GM10266 (cell line): Measurements from ENCODE around the gene SMARCE1.
"Not testable (repeated sequence)": the region's sequence is repeated elsewhere in the genome, so short reads cannot be mapped to it uniquely, and the experiment has no call there.

Source experiments
- DNase-seq: peaks from one replicate; pipeline ENCODE4 v3.0.0; 2012; ENCODE audit errors: extremely low spot score
- CTCF ChIP-seq: IDR thresholded peaks from 2 replicates; pipeline ENCODE4 v1.5.1; 2012; ENCODE audit warnings: mild to moderate bottlenecking, low read depth; ENCODE audit not compliant: control insufficient read depth, insufficient read depth; ENCODE audit errors: missing control alignments

SMARCE1 gene

DNA sequence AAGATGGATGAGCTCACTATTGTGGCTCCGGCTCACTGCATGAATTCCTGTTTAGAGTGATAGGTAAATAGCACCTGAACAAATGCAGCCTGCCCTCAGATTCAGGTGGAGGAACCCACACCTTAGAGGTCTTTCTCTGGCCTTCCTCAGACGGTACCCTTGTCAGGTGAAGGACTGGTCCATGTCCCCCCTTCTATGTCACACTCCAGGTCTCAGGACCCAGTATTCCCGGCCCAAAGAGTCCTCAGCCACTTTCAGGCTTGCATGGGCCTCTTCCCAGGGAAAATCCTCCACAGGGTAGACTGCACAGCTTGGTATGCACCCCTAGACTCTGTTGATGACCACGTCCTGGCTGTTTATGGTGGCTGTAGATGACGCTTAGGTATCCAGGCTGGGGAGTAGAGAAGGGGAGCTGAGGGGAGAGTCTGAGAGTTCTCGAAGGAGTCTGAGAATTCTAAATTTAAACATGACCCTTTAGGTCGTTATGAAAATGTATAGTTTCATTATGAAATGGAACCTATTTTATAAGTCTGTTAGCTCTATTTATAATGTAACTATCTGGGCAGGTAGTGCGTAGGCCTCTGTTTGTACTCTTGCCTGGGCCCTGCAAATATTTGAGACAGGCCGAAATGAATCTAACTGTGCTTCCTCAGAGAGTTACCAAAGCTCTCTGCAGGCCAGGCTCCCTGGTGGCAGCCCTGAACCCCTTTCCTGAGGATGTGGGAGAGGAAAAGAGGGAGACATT is 49.9 kb downstream of the SMARCE1 start:
- no peak for DNase-seq
- TF ChIP-seq CTCF = no peak

GRCh38 chr17:40597156-40597555 is 50.5 kb downstream of the SMARCE1 start:
- no peak for TF ChIP-seq CTCF
- no peak for DNase-seq

- no peak for TF ChIP-seq CTCF
- DNase-seq = no peak
Observed at GRCh38 chr17:40596261-40596919, 51.2 kb downstream of the SMARCE1 start.

- no peak for TF ChIP-seq CTCF
- no peak for DNase-seq
Observed at GRCh38 chr17:40590742-40591141, 56.9 kb downstream of the SMARCE1 start.

GRCh38 chr17:40588552-40588951 is 59.1 kb downstream of the SMARCE1 start:
- no peak for DNase-seq
- no peak for TF ChIP-seq CTCF

GRCh38 chr17:40586264-40586663 is 61.4 kb downstream of the SMARCE1 start:
- DNase-seq = not testable (repeated sequence)

DNA sequence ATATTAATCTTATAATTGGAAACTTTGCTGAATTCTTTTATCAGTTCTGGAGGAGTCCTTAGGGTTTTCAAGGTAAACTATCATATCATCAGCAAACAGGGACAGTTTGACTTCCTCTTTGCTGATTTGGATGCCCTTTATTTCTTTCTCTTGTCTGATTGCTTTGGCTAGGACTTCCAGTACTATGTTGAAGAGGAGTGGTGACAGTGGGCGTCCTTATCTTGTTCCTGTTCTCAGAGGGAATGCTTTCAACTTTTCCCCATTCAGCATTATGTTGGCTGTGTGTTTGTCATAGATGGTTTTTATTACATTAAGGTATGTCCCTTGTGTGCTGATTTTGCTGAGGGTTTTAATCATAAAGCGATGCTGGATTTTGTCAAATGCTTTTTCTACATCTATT is 62.7 kb downstream of the SMARCE1 start:
- DNase-seq = not testable (repeated sequence)

DNA sequence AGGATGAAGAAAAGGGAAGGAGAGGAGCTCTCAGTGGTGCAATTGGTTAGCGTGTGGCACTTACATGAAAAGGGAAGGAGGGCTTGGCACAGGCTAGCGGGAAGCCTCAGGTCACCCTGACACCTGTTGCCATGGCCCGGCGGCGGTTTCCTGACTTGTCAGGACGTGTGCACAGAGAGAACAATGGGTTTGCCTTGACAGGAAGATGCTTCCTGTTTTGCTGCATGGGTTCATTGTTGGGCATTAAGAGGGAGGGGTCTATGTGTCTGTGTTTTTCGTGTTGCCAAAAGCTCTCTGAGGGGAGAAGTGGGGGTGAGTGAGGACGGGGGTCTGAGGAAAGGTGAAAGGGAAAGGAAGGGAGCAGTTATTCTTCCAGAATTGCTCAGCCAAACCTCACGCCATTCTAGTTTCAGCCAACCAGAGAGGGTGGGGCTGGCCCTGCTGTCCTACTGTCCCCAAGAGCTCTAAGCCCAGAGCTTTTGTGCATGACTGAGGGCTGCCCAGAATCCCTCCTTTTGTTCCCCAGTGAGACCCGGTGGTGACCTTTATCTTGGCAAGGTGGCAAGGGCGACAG is 65.2 kb downstream of the SMARCE1 start:
- TF ChIP-seq CTCF = no peak
- DNase-seq = peak; percentile 46
